GM19452 (cell line): ENCODE results near the gene SEL1L.
"Not testable (repeated sequence)": the region's sequence is repeated elsewhere in the genome, so short reads cannot be mapped to it uniquely, and the experiment has no call there.

Experiments used
- ATAC-seq: cut with Tn5 transposase; IDR thresholded peaks from one replicate; pipeline ENCODE4 v1.9.1; 2021; ENCODE audit not compliant: unreplicated experiment

Gene SEL1L

DNA sequence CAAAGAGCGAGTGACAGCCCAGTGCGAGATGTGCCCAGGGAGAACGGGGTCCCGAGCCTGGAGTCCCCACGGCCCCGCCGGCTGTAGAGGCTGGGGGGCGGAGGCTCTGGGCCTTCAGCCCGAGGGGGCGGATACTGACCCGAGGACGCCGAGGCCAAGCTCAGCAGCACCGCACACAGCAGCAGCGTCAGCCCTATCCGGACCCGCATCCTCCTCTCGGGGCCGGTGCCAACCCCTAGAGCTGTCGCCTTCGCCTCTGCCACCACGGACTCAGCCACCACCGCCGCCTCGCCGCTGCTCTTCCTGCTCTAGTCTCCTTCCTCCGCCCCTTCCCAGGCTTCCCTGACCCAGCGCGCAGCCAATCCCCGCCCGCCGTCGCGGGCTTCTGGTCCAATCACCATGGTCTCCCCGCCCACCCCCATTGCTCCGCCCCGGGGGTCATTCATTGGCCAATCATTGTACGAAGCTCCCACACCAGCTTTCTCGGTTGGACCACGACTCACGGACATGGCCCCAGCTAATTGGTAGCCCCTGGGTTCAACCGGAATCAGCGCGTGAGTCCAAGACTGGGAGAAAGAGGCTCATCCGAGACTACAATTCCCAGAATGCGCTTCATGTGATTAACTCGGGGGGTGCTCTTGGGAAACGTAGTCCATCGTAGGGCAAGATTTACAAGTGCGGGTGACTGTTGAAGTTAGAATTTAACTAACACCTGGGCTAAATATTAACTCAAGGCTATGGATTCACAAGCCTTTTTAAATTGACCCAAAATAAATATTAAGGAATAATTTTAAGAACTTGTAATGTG is at the start of gene SEL1L:
Gene SEL1L (minus strand): TSS at position 318 of the 808 bp plus-strand sequence. CDS start 109 bp downstream, at position 209.
- ATAC-seq, result peak; percentile 90

DNA sequence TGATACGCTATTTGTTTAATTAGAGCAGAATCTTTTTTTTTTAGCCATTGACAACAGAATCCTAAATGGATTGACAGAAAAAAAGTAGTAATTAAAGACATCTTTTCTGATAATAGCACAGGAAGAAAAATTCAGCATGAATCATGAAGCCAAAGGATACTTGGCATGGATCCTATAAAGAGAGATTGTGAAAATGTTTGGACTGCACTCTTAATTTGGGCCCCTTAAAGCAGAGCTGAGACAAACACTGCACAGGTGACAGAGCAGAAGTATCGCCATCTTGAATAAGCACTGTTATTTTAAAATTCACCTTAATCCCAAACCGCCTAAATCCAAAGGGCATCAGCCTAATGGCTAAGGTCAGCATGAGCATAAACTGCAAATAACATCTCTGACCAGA is 48.8 kb upstream of the SEL1L start:
- no peak for ATAC-seq

DNA sequence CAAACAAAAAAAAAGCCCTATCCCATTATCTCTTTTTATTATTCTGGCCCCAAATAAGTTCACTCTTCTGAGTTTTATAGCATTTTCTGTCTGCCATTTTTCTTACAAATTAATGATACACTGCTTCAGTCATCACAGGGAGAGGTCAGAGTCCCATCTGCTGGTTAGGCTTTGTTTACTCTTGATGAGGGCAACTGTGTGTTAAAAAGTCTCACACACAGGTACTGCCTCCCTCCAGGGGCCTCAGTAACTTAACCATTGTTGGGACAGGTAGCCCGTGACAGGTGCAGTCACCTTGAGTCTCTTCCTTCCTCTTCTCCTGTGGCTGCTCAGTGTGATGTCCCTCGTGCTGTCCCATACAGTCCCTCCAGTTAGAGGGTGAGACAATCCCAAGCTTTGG is 45.5 kb upstream of the SEL1L start:
- no peak for ATAC-seq

DNA sequence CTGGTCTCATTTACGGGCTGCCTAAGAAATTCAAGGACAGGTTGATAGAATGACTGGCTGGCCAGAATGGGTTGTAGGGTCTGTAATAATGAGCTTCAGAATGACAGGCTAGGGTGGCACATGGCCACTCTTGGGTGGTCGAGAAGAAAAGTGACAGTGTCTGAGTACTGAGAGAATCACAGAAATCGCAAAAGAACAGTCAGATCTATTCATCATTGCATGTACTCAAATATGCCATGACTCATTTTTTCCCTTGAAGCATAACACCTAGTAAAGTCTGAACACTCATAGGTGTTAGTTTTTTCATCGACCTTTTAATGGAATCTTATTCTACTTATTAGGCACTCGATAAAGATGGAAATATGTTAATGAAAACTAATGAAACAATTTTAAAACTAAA is 37.8 kb upstream of the SEL1L start:
- no peak for ATAC-seq

DNA sequence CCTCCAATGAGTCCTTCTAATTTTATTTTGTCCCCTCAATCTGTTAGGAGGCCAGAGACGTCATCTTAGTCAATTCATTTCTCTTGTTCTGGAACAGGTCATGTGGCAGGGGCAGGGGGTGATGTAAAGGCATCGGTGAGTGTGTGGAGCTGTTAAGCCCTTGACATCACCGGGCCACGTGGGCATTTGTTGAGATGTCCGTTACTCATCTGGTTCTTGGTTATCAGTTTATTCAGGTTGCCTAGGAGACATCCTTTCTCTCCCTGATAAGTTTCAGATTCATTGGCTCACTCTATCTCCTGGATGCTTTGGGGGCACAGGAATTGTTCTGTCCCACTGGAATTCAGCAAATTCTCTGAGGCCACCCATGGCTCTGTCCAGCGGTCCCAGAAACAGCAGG is 33.6 kb upstream of the SEL1L start:
- no peak for ATAC-seq

DNA sequence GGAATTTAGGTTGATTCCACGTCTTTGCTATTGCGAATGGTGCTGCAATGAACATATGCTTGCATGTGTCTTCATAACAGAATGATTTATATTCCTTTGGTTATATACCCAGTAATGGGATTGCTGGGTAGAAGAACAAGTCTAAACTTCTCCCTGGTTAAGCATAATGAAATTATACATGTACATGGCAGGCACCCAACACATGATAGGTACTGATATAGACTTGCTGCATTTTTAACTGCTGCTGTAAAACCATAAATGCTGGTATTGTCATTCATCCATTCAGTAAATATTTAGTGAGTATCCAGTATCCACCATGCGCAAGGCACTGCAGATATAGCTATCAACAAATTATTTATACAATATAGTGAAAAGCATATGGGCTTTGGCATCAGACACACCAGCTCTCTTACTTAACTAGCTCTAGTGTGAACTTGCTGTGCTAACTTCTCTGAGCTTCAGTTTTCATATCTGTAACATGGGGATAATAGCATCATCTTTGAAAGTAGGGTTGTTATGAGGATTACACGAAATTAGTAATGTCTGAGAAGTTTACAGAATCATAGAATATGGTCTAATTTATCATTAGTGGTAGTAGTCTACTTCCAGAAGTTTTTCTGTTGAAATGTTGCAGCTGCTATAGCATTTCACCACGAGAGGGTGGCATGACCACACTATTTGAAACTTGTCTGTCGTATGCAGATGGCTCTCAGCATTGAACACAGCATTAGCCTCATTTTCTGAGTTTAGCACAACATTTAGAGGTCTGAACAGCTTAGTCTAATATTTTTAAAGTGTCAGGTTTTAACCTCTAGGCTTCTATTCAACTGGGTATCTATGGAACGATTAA is 32.0 kb upstream of the SEL1L start:
- ATAC-seq, result peak; percentile 79

DNA sequence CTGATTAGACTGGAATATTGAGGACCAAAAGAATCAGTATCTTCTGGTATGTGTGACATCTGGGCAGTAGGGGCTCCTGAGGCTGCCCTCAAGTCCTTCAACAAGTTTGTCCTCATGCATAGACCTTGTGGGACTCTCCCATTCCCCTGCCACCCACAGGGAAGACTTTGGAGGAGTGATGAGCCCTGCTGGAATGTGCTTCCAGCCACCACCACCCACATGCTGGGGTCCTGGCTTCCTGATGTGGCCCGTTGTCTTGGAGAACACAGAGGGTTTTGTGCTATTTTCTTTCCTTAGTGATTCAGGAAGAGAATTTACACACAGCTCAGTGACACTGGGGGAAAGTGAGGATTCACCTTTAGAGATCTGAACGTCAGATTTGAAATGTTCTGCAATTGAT is 29.2 kb upstream of the SEL1L start:
- no peak for ATAC-seq

DNA sequence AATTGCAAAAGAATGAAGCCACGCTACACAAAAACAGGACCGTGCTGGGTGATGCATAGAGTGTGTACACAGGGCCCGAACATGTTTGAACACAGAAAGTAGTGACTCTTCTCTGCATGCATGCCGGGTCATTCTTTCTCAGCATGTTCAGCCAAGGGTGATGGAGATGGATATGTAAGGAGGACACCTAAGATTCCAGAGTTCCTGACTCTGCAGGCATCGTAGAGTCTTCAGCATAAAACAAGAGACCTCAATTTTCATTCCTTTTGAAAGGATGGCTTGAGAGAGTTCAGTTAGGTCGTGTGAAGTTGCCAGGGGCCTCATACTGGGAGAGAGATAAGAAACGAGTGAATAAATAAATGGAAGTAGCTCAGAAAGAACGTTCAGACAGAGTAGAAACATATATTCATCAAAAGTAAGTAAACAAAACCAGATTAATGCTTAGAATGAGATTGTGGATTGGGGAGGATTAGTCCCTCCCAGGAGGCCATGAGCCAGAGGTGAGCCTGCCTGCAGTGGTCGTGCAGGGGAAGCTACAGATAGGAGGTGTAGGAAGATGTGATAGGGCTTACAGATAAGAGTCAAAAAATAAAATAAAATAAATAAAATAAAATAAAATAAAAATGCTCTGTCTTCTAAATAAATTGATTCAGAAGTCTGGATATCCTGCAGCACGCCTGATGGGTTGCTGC is 27.6 kb upstream of the SEL1L start:
- ATAC-seq, result no peak

DNA sequence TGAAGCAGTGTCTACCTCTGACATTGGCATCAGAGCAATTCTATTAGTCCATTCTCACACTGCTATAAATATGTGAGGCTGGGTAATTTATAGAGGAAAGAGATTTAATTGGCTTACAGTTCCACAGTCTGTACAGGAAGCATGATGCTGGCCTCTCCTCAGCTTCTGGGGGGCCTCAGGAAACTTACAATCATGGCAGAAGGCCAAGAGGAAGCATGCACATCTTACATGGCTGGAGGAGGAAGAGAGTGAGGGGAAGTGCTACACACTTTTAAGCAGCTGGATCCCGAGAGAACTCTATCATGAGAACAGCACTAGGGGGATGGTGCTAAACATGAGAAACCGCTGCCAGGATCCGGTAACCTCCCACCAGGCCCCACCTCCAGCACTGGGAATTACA is 25.7 kb upstream of the SEL1L start:
- ATAC-seq, result no peak

DNA sequence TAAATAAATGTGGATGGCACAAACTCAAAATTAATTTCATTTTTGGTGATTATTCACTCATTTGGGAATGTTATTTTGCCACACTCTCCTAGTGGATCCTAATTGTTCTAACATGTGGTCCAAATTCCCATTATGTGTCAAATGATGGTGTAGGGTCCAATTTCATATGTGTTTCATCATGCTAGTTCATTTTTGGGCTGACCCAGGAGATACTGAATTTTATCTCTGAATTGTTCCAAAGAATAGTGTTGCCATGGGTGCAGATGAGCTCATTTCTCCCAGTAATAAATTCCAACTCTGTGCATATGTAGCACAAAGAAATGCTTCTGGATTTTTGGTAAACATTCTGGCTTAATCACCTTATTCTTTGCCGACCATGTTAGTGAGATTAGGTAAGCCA is 23.5 kb upstream of the SEL1L start:
- ATAC-seq, result no peak

DNA sequence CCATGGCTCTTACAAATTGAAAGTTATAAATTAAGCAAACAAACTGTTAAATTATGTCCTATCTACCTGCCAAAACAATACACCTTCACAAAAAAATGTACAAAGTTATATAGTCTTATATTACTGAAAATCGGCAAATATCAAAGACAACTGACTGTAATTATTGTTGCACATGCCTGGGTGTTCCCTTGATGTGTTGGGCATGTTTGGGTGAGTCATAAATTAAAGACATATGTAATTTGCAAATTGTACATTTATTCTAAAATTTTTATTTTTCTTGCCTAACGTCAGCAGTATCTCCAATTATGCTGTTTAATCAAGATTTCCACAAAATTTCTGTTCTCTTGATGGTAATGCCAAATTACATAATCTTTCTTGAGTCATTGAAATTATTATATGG is 22.0 kb upstream of the SEL1L start:
- ATAC-seq, result no peak

DNA sequence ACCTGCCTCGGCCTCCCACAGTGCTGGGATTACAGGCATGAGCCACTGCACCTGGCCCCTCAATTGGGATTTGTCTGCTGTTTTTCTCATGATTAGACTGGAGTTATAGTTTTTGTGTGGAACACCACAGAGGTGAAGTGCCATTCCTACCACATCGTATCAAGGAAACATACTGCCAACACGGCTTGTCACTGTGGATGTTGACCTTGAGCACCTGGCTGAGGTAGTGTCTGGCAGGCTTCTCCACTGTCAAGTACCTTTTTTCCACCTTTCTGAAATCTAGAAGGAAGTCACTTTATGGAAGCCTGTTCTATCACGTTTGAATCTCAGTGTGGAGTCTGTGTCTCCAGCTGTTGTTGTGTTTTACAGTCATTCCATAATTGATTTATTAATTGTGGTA is 21.4 kb upstream of the SEL1L start:
- no peak for ATAC-seq

DNA sequence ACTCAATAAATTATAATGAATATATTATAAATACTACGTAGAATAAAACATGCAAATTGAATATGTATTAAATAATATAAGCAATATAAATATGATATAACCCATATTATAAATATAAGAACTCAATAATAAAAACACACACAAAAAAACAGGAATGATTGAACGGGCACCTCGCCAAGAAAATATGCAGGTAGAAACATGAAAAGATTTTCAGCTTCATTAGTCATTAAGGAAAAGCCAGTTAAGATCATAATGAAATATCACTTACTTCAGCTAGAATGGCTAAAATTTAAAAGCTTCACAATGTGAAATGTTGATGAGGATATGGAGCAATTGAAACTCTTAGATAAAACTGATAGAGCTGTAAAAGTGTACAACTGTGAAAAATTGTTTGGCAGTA is 17.8 kb upstream of the SEL1L start:
- no peak for ATAC-seq

DNA sequence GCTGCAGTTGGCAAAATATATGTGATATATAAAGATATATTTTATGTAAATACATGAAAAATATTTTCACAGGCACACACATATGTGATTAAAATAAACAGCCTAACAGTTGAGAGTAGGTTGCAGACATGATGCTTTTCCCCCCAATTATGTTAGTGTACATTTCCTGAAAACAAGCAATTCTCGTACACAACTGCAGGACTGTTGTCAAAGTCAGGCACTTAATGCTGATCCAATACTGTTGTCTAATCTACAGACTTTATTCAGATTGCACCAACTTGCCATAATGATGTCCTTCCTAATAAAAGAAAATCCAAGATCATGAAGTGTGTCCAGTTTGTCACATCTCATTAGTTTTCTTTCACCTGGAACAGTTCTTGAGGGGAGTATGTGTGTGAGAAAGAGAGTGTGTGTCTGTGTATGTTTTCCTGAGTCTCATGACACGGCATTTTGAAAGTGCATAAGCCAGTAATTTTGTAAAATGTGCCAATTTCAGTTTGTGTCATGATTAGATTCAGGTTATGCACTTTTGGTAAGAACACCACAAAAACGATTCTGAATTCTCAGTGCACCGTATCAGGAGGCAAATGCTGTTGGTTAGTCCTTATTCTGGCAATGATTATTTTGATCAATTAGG is 16.5 kb upstream of the SEL1L start:
- ATAC-seq, result peak; percentile 89

DNA sequence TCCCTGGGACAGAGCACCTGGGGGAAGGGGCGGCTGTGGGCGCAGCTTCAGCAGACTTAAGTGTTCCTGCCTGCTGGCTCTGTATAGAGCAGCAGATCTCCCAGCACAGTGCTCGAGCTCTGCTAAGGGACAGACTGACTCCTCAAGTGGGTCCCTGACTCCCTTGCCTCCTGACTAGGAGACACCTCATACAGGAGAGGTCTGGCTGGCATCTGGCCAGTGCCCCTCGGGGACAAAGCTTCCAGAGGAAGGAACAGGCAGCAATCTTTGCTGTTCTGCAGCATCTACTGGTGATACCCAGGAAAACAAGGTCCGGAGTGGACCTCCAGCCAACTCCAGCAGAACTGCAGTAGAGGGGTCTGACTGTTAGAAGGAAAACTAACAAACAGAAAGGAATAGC is 7.6 kb upstream of the SEL1L start:
- ATAC-seq, result not testable (repeated sequence)

DNA sequence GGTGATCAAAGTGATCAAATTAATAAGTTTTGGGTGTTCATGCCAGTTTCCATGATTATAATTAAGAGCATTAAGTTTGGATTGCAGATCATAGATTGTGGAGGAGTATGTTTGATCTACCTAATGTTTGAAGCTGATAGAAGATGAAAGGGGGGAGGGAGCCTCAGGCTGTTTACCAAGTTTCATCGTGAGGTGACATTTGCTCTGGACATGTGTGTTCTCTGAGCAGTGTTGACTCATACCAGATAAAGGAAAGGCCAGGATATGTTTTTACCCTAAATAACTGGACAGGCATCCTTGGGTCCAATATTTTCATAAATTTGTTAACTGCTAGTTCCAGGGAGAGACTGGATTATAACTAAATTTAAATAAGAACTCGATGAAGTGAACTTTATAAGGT is 3.5 kb upstream of the SEL1L start:
- no peak for ATAC-seq

DNA sequence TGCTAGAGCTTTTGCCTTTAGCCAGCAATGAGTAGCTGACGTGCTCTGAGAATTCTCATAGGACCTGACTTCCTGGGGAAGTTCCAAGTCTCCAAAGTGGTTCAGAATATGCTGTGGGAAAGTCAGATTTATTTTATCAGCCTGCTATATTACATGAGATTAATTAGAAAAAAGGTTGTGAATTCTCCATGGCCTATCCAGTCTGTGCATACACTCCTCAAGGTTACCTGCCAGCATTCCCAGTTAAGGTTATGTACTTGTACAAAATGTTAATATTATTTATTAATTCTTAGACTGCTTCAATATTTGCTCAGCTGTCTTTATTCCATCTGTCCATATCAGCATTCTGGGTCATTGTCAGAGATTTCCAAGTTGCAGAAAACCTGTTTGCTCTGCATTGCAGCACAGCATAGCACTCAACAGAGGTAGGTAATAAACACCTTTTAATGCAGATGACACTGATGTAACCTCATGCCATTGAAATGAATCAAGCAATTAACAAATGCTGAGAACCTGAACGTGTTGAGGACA is 2.7 kb upstream of the SEL1L start:
- ATAC-seq, result no peak

DNA sequence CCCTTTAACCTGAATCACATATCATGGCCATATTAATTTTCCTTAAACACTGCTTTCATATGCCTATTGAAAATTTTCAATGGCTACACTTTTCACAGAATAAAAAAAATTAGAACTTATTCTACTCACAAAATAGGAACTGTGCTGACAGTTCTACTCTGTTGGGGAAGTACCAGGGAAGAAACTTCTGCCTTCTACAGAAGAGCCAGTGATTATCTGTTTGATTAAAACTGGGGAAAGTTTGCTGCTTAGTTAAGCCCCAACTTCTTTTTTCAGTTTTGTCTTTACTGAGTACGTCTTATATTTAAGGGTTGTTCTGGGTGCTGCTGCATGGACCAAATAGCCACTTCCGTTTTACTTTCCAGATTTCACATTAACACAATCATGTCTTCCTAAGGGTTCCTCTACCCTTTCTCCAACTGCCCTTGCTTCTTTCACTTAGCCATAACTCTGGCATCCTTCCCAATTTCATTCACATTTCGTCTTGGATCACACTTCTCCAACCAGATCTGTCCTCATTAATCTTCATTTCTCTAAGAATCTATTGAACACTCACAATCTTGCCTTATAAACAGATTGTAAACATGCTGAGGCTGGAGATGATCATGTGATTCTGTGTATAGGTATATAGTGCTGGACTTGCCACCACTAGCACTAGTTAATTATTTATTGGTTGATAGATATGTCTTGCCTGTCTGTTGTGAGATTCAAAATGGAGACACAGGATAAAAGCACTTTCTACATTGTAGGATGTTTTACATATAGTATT is 1.9 kb upstream of the SEL1L start:
- ATAC-seq, result peak; percentile 32

DNA sequence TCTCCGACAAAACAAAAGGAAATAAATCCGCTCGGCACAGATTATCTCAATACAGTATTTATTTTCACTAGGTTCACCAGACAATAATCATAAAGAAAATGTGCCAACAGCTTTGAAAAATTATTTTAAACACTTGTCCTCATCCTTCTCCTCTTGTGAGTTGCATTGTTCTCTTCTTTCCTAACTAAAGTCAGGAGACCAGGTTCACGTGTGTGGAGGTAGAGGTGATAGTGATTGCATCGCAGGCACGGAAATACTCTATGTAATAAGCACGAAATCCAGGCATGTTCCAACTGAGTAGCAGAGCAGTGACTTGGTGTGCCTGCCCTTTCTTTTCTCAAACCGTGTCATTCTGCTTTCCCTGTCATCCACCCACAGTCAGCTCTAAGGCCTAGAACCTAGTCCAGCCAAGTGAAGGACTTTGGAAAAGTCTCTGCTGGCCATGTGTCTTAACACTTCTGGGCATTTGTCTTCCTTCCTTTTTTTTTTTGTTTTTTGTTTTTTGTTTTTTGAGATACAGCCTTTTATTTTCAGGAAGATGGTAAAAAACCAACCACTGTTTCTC is 939 bp upstream of the SEL1L start:
- ATAC-seq, result no peak

DNA sequence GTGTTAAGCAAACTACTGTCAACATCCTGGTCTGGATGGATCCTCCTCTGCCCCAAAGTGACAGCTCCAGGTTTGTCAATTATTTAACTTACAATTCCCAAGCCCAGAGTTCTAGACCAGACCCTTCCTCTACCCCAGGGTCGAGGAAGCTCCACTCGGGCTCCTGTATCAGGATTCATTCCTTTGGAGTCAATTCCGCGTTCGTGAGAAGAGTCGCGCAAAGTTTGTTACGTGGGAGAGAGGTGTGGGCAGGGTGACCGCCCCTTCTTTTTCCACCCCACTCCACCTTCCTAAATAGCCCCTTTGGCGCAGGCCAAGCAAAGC is 479 bp downstream of the SEL1L start:
- ATAC-seq, result no peak
